ENCODE measurements around the gene TVP23C. TPM values are rescaled to one million over a fixed set of nuclear protein-coding genes. Genes with fewer than 3 reads are reported as not detected.

The TVP23C gene
- total RNA-seq (2022; extraction: Qiagen RNA extraction): 6.9 to 9.5 TPM (median 8.3 TPM) in 5 replicates

GRCh38 chr17:15563375-15563857 lies at the start of gene TVP23C:
Gene TVP23C (minus strand): TSS chr17:15563483. CDS start chr17:15563448, 35 bp downstream.

GRCh38 chr17:15467592-15467991 lies 95.7 kb downstream of the TVP23C start, which contains the start of gene CDRT4:
Gene CDRT4 (minus strand): TSS chr17:15467621. CDS start chr17:15440238, 27,383 bp downstream.

Other genes starting within 250 kb of the TVP23C start
- 0.10 to 0.41 TPM (median 0.15 TPM) in 4 of 5 replicates, not detected in the other for gene TEKT3, start 221.9 kb downstream of the TVP23C start, total RNA-seq (2022; extraction: Qiagen RNA extraction)
- 0.22 to 1.0 TPM (median 0.29 TPM) in 5 replicates for gene CDRT4, start 95.9 kb downstream of the TVP23C start, total RNA-seq (2022; extraction: Qiagen RNA extraction)
- 2.0 to 3.3 TPM (median 2.4 TPM) in 5 replicates for gene FBXW10B, start 56.2 kb upstream of the TVP23C start, total RNA-seq (2022; extraction: Qiagen RNA extraction)
- gene TRIM16, start 120.8 kb upstream of the TVP23C start, total RNA-seq (2022; extraction: Qiagen RNA extraction): 170 to 226 TPM (median 192 TPM) in 5 replicates
- gene ZNF286A, start 136.3 kb upstream of the TVP23C start, total RNA-seq (2022; extraction: Qiagen RNA extraction): 21.3 to 41.6 TPM (median 25.2 TPM) in 5 replicates
- not detected in 5 replicates for gene TBC1D26, start 168.8 kb upstream of the TVP23C start, total RNA-seq (2022; extraction: Qiagen RNA extraction)